OCI-LY7 (cell line): ENCODE data around the gene NR2F2.

Source experiments
- EZH2phosphoT487 ChIP-seq: fragments of 200-600 bp; sonication (generic); IDR thresholded peaks from 2 replicates; pipeline ENCODE4 v1.6.1; 2018; ENCODE audit warnings: low read depth, borderline replicate concordance, mild to moderate bottlenecking, mixed run types, antibody characterized with exemption, low read length, moderate library complexity, mixed read lengths
- TF ChIP-seq, protein P1 (sequence below): fragments of 200-600 bp; sonication (generic); conservative IDR thresholded peaks from 2 replicates; pipeline ENCODE4 v1.5.1; 2014; ENCODE audit warnings: mild to moderate bottlenecking, antibody characterized with exemption, low read length, moderate library complexity, mixed read lengths

DNA sequence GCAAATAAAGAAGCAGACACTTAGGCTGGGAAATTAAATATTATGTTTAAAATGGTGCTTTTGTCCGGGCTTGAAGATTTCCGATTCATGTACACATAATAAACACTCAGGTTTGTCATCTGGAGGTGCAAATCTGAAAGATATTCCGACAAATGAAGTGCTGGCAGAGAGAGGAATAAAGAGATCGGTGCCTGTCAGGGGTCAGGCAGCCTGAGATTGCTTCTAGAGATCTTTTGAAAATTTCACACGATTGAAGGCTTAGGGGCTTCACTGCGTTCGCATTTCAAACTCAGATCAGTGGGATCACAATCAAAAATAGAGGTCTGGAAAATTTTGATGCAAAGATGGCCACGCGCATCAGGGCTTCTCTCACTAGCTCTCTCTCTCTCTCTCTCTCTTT is 33.2 kb downstream of the NR2F2 start:
- TF ChIP-seq, protein P1, sequence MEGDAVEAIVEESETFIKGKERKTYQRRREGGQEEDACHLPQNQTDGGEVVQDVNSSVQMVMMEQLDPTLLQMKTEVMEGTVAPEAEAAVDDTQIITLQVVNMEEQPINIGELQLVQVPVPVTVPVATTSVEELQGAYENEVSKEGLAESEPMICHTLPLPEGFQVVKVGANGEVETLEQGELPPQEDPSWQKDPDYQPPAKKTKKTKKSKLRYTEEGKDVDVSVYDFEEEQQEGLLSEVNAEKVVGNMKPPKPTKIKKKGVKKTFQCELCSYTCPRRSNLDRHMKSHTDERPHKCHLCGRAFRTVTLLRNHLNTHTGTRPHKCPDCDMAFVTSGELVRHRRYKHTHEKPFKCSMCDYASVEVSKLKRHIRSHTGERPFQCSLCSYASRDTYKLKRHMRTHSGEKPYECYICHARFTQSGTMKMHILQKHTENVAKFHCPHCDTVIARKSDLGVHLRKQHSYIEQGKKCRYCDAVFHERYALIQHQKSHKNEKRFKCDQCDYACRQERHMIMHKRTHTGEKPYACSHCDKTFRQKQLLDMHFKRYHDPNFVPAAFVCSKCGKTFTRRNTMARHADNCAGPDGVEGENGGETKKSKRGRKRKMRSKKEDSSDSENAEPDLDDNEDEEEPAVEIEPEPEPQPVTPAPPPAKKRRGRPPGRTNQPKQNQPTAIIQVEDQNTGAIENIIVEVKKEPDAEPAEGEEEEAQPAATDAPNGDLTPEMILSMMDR = no peak
- TF ChIP-seq EZH2phosphoT487 = no peak
